HEK293T (cell line): Measurements from ENCODE around the gene RAC2.

Experiments used
- CTBP1 ChIP-seq: fragments of 450-650 bp; IDR thresholded peaks from 2 replicates; pipeline ENCODE4 v1.6.1; 2016; ENCODE audit warnings: borderline replicate concordance
- FOXM1 ChIP-seq: fragments of 450-650 bp; IDR thresholded peaks from 2 replicates; pipeline ENCODE4 v1.6.1; 2017; ENCODE audit warnings: mild to moderate bottlenecking, borderline replicate concordance
- SP1 ChIP-seq: fragments of 450-650 bp; IDR thresholded peaks from 2 replicates; pipeline ENCODE4 v1.6.1; 2017
- TARDBP ChIP-seq: fragments of 450-650 bp; IDR thresholded peaks from 2 replicates; pipeline ENCODE4 v1.6.1; 2016

DNA sequence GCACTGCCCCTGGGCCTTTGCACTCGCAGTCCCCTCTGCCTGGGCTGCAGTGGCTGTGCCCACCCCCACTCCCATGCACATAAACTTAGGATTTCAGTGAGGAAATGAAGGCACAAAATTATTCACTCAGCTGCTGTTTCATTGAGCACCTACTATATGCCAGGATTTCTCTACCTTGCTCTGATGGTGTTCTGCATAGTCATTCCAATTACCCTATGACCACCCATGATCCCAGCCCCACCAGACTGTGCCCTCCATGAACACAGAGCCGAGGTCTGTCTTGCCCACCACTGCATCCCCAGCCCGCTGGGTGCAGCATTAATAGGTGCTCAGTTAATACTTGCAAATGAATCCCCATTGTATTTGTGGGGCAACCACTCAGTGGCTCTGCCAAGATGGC, 49.1 kb upstream of the RAC2 start:
- TF ChIP-seq SP1, result no peak
- no peak for TF ChIP-seq FOXM1
- TF ChIP-seq CTBP1, result no peak
- no peak for TF ChIP-seq TARDBP
